ENCODE measurements around the gene UMPS. TPM values are rescaled to one million over a fixed set of nuclear protein-coding genes. Genes with fewer than 3 reads are reported as not detected.
"Not testable (repeated sequence)": the region's sequence is repeated elsewhere in the genome, so short reads cannot be mapped to it uniquely, and the experiment has no call there.

The UMPS gene
- total RNA-seq, 1 donor from 2014 or later, result 28.7 TPM

DNA sequence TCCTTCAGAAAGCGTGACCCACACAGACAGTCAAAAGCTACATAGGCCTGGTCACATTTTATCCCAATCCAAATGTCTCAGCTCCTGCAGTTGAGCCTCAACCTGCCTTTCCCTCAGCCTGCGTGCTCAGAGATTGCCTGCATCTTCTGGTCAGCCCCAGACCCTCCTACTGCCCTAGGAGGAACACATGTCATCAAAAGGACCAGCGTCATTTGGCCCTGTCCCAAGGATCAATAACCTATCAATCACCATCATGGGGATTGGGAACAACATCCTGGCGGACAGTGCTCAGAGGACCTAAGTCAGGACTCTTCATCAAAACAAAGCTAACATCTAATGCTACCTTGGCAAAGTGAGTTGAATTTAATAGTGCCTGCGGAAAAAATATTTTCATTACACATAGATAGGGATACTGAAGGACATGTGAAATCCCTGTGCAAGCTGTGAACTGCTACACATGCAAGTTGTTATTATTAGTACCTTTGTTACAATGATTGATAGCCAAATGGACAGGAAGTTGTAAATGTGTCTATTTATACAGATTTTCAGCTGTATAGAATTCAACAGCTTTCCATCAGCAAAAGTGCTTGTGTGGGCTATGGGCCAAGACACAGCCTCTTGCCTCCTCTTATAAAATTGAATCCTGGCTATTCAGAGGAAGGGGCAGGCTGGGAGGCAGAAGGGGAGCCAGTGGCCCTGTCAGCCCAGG is 47.7 kb downstream of the UMPS start:
- no peak overlapping the region for H3K4me3 ChIP-seq (ENCODE audit: low read depth, low read length)
- DNase-seq (ENCODE audit: low read depth), result no peak
- TF ChIP-seq, protein P1, sequence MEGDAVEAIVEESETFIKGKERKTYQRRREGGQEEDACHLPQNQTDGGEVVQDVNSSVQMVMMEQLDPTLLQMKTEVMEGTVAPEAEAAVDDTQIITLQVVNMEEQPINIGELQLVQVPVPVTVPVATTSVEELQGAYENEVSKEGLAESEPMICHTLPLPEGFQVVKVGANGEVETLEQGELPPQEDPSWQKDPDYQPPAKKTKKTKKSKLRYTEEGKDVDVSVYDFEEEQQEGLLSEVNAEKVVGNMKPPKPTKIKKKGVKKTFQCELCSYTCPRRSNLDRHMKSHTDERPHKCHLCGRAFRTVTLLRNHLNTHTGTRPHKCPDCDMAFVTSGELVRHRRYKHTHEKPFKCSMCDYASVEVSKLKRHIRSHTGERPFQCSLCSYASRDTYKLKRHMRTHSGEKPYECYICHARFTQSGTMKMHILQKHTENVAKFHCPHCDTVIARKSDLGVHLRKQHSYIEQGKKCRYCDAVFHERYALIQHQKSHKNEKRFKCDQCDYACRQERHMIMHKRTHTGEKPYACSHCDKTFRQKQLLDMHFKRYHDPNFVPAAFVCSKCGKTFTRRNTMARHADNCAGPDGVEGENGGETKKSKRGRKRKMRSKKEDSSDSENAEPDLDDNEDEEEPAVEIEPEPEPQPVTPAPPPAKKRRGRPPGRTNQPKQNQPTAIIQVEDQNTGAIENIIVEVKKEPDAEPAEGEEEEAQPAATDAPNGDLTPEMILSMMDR (conservative IDR thresholded peaks at IDR 0.05; ENCODE audit: low read depth, low read length), result no peak

DNA sequence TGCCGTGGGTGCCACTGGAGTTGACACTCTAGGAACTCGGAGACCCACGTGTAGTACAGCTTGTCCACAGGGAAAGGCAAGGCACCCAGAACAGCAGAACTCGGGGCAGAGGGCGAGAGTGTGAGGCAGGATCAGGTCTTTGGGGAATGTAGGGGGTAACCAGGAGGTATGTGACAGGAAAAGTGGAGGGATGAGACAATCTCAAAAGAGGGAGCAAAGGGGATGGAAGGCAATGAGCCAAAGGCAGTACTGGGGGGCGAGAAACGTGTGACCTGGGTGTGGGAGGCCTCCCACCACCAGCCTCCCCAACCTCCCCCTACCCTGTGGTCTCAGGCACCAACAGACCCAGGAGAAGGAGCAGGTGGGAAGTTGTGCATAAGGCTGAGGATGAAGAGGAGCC is 48.9 kb downstream of the UMPS start:
- TF ChIP-seq, protein P1 (conservative IDR thresholded peaks at IDR 0.05; ENCODE audit: low read depth, low read length), result no peak
- no peak overlapping the region for H3K4me3 ChIP-seq (ENCODE audit: low read depth, low read length)
- no peak for DNase-seq (ENCODE audit: low read depth)

DNA sequence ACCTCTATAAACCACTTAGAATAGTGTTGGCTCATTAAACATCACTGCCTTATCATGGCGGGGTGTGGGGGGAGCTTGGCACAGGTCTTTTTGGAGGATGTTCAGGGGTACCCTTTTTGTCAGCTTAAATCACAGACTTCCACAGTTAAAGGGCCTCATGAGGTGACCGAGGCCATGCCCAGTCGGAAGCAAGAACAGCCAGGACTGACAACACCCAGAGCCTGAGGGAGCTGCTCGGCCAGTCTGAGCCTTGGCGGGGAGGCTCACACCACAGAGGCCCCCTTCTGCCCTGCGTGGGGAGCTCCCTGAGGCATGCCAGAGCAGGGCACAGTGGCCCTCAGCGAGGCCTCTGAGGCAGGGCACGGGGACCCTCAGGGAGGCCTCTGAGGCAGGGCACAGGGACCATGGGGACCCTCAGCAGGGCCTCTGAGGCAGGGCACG is 49.5 kb downstream of the UMPS start:
- no peak for DNase-seq (ENCODE audit: low read depth)
- TF ChIP-seq, protein P1 (conservative IDR thresholded peaks at IDR 0.05; ENCODE audit: low read depth, low read length), result no peak
- no peak overlapping the region for H3K4me3 ChIP-seq (ENCODE audit: low read depth, low read length)

DNA sequence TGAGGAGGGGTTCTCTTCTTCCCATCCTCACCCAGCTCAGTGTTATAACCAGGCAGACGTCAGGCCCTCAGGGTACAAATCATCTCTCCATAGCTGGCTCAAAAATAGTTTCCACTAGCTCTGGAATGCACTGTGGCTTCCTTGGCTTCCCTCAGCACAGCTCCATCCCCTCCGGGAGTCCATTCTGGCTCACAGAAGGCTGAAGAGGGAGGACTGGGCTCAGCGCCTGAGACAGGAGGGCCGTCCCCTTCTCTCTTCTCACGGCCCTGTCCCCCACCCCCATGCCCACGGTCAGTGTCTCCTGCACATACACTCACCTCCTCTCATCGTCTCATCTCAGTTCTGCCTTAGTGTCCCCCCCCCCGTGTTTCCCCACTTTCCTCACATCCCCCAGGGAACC is 50.1 kb downstream of the UMPS start:
- TF ChIP-seq, protein P1 (conservative IDR thresholded peaks at IDR 0.05; ENCODE audit: low read depth, low read length), result no peak
- H3K4me3 ChIP-seq (ENCODE audit: low read depth, low read length), result no peak overlapping the region
- no peak for DNase-seq (ENCODE audit: low read depth)

DNA sequence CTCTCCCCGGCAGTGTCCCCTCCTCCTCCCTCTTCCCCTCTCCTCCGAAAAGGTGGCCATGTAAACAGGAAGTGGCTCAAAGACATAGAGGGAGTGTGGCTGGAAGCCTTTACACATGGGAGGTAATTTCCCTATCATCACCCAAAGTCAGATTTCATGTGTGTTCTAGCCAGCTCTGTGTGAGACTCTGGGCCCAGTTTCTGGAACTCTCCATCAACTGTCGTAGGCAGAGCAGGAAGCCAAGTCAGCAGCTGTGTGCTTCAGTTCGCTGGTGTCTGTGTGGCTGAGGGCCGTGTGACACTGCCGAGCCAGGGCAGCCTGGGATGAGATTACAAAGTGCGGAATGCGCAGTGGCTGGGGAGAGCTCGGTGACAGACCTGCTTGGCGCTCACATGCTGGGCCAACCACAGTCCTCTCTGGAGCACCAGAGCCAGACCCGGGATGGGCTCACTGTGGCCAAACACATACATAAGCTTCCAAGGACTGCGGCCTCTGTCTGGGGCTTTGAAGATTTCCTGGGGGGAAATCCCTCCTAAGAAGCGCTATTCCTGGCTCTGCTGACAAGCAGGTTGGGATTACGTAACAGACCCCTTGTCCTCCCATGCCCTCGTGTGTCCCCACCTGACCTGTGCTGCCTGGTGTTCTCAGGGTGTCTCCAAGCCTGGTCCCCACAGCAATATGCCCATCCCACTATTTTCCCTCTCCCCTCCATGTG is 50.7 kb downstream of the UMPS start:
- DNase-seq (ENCODE audit: low read depth), result no peak
- TF ChIP-seq, protein P1 (conservative IDR thresholded peaks at IDR 0.05; ENCODE audit: low read depth, low read length), result no peak
- no peak overlapping the region for H3K4me3 ChIP-seq (ENCODE audit: low read depth, low read length)

DNA sequence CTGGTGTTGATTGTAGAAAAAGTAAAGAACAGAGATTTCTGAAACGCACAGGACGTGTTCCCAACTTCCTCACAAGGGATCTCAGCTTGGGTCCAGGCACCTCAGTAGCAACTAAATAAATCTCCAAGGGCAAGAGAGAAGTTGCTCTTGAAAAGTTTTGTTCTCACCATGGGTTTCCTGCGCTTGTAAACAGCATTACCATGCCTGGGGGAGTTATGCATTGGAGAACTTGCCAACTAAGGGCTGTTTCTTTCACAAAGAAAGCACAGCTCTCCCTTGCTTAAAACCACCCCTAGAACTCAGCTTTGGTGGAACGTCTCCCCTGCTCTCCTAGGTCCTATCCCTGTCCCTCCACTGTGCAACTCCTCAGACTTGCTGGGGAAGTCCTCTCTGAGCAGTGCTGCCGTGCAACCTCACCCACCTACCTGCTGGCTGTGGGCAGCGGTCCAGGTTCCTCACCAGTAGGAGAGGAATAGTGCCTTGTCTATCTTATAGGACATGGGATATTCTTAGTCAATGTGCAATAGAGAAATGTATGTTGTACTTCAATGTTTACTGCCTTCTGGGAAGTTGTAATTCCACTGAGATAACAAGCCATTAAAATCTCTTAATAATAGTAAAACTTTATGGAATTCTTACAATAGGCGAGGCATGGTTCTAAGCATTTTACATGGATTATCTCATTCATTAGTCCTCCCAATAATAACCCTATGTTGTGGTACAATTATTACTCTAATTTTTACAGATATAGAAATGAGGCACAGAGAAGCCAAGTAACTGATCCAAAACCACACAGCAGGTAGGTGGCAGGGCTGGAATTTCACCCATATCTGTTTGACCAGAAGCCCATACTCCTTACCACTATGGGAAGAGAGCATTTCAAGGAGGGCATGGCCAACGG is 51.5 kb downstream of the UMPS start:
- no peak overlapping the region for H3K4me3 ChIP-seq (ENCODE audit: low read depth, low read length)
- DNase-seq (ENCODE audit: low read depth), result no peak
- TF ChIP-seq, protein P1 (conservative IDR thresholded peaks at IDR 0.05; ENCODE audit: low read depth, low read length), result no peak

DNA sequence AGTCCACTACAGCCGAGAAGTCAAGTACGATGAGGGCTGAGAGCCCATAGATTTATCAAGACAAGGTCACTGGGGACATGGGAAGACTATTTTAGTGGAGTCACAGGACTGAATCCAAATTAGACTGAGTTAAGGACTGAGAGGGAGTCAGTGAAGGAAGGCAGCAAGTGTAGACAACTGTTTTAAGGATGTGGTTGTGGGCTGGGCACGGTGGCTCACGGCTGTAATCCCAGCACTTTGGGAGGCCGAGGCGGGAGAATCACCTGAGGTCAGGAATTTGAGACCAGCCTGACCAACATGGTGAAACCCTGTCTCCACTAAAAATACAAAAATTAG is 52.1 kb downstream of the UMPS start:
- not testable (repeated sequence) for DNase-seq (ENCODE audit: low read depth); H3K4me3 ChIP-seq (ENCODE audit: low read depth, low read length)

Measured in epithelial cell of proximal tubule (primary cell).